ENCODE measurements around the gene FCHSD2. TPM values are rescaled to one million over a fixed set of nuclear protein-coding genes. Genes with fewer than 3 reads are reported as not detected.
A peak's percentile ranks its signal among the peaks of the same experiment; 100 is the strongest.

Gene FCHSD2
- total and polyA plus RNA-seq, 2 experiments from 2014 or later, result 9.1 to 19.8 TPM

- no peaks in the 10 kb centered on the region for H3K36me3 ChIP-seq (ENCODE audit: low read depth)
- no peaks in the 10 kb centered on the region for H3K9me3 ChIP-seq (ENCODE audit: low read depth)
- in situ Hi-C loops (cut with MboI), result no loop called here
- WGBS, 2 experiments (ENCODE audit: low coverage in 1 of 2, low lambda C conversion rate in 2 of 2, missing lambda C conversion rate in 2 of 2), result 90 to 94% methylated on average over 6 of the region's 6 CpGs
- no peaks in the 10 kb centered on the region for H4K20me1 ChIP-seq (ENCODE audit: insufficient read depth)
- H2AFZ ChIP-seq, result no peak overlapping the region
- no peaks in the 10 kb centered on the region for H3K79me2 ChIP-seq (ENCODE audit: insufficient read depth)
- TF ChIP-seq EZH2phosphoT487 (IDR thresholded peaks at IDR 0.05; ENCODE audit: insufficient read depth, low read depth) (no peak), EZH2 (IDR thresholded peaks at IDR 0.05; ENCODE audit: insufficient read depth, poor library complexity, severe bottlenecking) (no peak)
- H3K27me3 ChIP-seq (replicated peaks; ENCODE audit: insufficient read depth), result no peaks in the 10 kb centered on the region
- no peak overlapping the region; the same call in 1 of the 2 replicates for H3K4me3 ChIP-seq
- H3K4me2 ChIP-seq (ENCODE audit: unreplicated experiment), result peak overlapping the region; percentile 42
- no peak overlapping the region for H3K9ac ChIP-seq
- H3F3A ChIP-seq (ENCODE audit: insufficient read depth), result peaks cover 59% of the 10 kb centered on the region
- H3K4me1 ChIP-seq (ENCODE audit: insufficient read depth), result peaks cover 60% of the 10 kb centered on the region
- peak overlapping the region; percentile 58 for H3K27ac ChIP-seq
- H3K9me2 ChIP-seq (ENCODE audit: insufficient read depth), result no peaks in the 10 kb centered on the region
- no peak for DNase-seq
These were observed 171.5 kb downstream of the FCHSD2 start for GRCh38 chr11:72970557-72971118.

DNA sequence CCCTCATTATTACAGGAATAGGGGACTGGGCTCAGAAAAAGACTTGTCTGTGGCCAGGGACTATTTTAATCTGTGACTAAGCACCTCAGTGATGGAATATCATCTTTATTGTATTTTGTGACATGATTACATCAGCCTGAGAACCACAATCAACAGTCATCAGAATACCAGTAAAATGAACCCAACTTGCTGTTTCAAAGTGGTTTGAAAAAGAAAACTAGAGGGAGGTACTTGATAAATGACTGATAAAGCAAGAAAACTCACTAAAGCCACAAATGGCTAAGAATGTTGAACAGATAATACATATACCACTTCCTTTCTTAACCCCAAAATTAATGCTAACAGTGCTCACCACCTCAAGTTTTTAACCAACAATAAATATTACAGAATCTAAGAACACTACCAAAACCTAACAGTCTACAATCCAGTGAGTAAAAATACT is 172.2 kb downstream of the FCHSD2 start:
- Histone ChIP-seq H3K9me2 (ENCODE audit: insufficient read depth) (no peaks in the 10 kb centered on the region), H3K4me1 (ENCODE audit: insufficient read depth) (peaks cover 53% of the 10 kb centered on the region), H4K20me1 (ENCODE audit: insufficient read depth) (no peaks in the 10 kb centered on the region), H3K27ac (peak overlapping the region; percentile 58), H3K79me2 (ENCODE audit: insufficient read depth) (no peaks in the 10 kb centered on the region), H3K36me3 (ENCODE audit: low read depth) (no peaks in the 10 kb centered on the region), H3F3A (ENCODE audit: insufficient read depth) (peaks cover 53% of the 10 kb centered on the region), H3K4me2 (ENCODE audit: unreplicated experiment) (peak overlapping the region; percentile 42), H3K9me3 (ENCODE audit: low read depth) (no peaks in the 10 kb centered on the region), H3K9ac (no peak overlapping the region; the same call in 1 of the 2 replicates), H2AFZ (no peak overlapping the region), H3K27me3 (replicated peaks; ENCODE audit: insufficient read depth) (no peaks in the 10 kb centered on the region), H3K4me3 (peak overlapping the region; percentile 5; the same call in 1 of the 2 replicates)
- in situ Hi-C loops (cut with MboI), result no loop called here
- TF ChIP-seq EZH2phosphoT487 (IDR thresholded peaks at IDR 0.05; ENCODE audit: insufficient read depth, low read depth) (no peak), EZH2 (IDR thresholded peaks at IDR 0.05; ENCODE audit: insufficient read depth, poor library complexity, severe bottlenecking) (no peak)
- peak; percentile 82 for DNase-seq

DNA sequence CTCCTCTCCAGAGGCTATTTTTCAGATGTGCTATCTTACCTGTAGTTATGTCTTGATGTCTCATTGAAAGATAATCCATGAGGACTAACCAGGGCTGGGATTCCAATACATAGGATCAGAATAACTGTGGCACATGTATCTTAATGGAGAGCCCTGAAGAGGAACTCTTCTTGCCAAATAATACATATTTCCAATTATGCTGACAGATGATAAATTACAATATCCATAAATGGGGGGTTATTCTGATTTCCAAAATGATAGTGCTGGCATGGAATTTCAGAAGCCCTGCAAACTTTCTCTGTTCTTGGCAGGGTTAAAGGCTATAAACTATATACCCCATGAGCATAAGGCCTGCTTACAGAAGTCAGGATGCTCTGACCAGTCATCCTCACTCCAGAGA is 173.7 kb downstream of the FCHSD2 start:
- Histone ChIP-seq H4K20me1 (ENCODE audit: insufficient read depth) (no peaks in the 10 kb centered on the region), H3K4me2 (ENCODE audit: unreplicated experiment) (no peak overlapping the region), H2AFZ (no peak overlapping the region), H3K9me2 (ENCODE audit: insufficient read depth) (no peaks in the 10 kb centered on the region), H3K27ac (no peak overlapping the region), H3K4me1 (ENCODE audit: insufficient read depth) (peaks cover 42% of the 10 kb centered on the region), H3K27me3 (replicated peaks; ENCODE audit: insufficient read depth) (no peaks in the 10 kb centered on the region), H3F3A (ENCODE audit: insufficient read depth) (peaks cover 37% of the 10 kb centered on the region), H3K4me3 (no peak overlapping the region), H3K9ac (no peak overlapping the region), H3K79me2 (ENCODE audit: insufficient read depth) (no peaks in the 10 kb centered on the region), H3K36me3 (ENCODE audit: low read depth) (no peaks in the 10 kb centered on the region), H3K9me3 (ENCODE audit: low read depth) (no peaks in the 10 kb centered on the region)
- DNase-seq, result no peak
- TF ChIP-seq EZH2phosphoT487 (IDR thresholded peaks at IDR 0.05; ENCODE audit: insufficient read depth, low read depth) (no peak), EZH2 (IDR thresholded peaks at IDR 0.05; ENCODE audit: insufficient read depth, poor library complexity, severe bottlenecking) (no peak)
- in situ Hi-C loops (cut with MboI), result no loop called here

DNA sequence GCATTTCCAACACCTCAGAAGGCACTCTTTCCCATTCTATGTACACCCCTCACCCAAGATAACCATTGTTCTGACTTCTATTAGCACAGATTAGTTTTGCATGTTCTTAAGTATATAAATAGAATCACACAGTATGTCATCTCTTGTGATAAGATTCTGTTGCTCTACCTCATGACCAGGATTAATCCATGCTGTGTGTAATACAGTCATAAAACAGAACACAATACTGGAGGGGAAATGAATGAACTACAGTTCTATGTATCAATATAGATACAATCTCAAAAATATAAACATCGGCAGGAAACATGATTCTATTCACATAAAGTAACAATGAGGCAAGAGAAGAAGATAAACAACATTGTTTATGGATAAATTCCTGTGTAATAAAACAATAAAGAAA is 176.4 kb downstream of the FCHSD2 start:
- no peak overlapping the region for H3K27ac ChIP-seq
- H3F3A ChIP-seq (ENCODE audit: insufficient read depth), result peaks cover 18% of the 10 kb centered on the region
- 97% methylated on average over 1 of the region's 1 CpG for WGBS, 2 experiments (ENCODE audit: low coverage in 1 of 2, low lambda C conversion rate in 2 of 2, missing lambda C conversion rate in 2 of 2)
- H3K9ac ChIP-seq, result no peak overlapping the region
- H4K20me1 ChIP-seq (ENCODE audit: insufficient read depth), result no peaks in the 10 kb centered on the region
- H3K36me3 ChIP-seq (ENCODE audit: low read depth), result no peaks in the 10 kb centered on the region
- no peaks in the 10 kb centered on the region for H3K9me2 ChIP-seq (ENCODE audit: insufficient read depth)
- H3K4me1 ChIP-seq (ENCODE audit: insufficient read depth), result peaks cover 16% of the 10 kb centered on the region
- DNase-seq, result no peak
- H3K79me2 ChIP-seq (ENCODE audit: insufficient read depth), result no peaks in the 10 kb centered on the region
- no peak overlapping the region for H3K4me2 ChIP-seq (ENCODE audit: unreplicated experiment)
- H3K4me3 ChIP-seq, result no peak overlapping the region
- no peaks in the 10 kb centered on the region for H3K27me3 ChIP-seq (replicated peaks; ENCODE audit: insufficient read depth)
- no peak overlapping the region for H2AFZ ChIP-seq
- in situ Hi-C loops (cut with MboI), result no loop called here
- no peak for TF ChIP-seq EZH2 (IDR thresholded peaks at IDR 0.05; ENCODE audit: insufficient read depth, poor library complexity, severe bottlenecking)
- TF ChIP-seq EZH2phosphoT487 (IDR thresholded peaks at IDR 0.05; ENCODE audit: insufficient read depth, low read depth), result no peak
- H3K9me3 ChIP-seq (ENCODE audit: low read depth), result no peaks in the 10 kb centered on the region

GRCh38 chr11:72962717-72963116 is 179.4 kb downstream of the FCHSD2 start:
- DNase-seq, result no peak
- Histone ChIP-seq H3K27me3 (replicated peaks; ENCODE audit: insufficient read depth) (no peaks in the 10 kb centered on the region), H4K20me1 (ENCODE audit: insufficient read depth) (no peaks in the 10 kb centered on the region), H3K36me3 (ENCODE audit: low read depth) (no peaks in the 10 kb centered on the region), H3K4me2 (ENCODE audit: unreplicated experiment) (no peak overlapping the region), H3K9me2 (ENCODE audit: insufficient read depth) (no peaks in the 10 kb centered on the region), H3K9ac (no peak overlapping the region), H3K4me1 (ENCODE audit: insufficient read depth) (no peaks in the 10 kb centered on the region; the same call in 1 of the 2 replicates), H2AFZ (no peak overlapping the region), H3K27ac (no peak overlapping the region), H3F3A (ENCODE audit: insufficient read depth) (no peaks in the 10 kb centered on the region; the same call in 1 of the 2 replicates), H3K79me2 (ENCODE audit: insufficient read depth) (no peaks in the 10 kb centered on the region), H3K4me3 (no peak overlapping the region), H3K9me3 (ENCODE audit: low read depth) (no peaks in the 10 kb centered on the region)
- TF ChIP-seq EZH2 (IDR thresholded peaks at IDR 0.05; ENCODE audit: insufficient read depth, poor library complexity, severe bottlenecking), result no peak
- in situ Hi-C loops (cut with MboI), result no loop called here

Measured in GM23248 (cell line).